Hematopoietic multipotent progenitor cell treated with erythropoietin and hydrocortisone succinate and interleukin-3 and kit ligand, for 6 days (in vitro differentiated cells): ENCODE data around the gene SPRR2B.
"Not testable (repeated sequence)": the region's sequence is repeated elsewhere in the genome, so short reads cannot be mapped to it uniquely, and the experiment has no call there.

ENCODE experiments used
- DNase-seq: peaks from one replicate; pipeline ENCODE4 v3.0.0-alpha.2; 2015

SPRR2B gene

GRCh38 chr1:153032677-153033308, 38.6 kb downstream of the SPRR2B start:
- DNase-seq, result peak; percentile 46

- no peak for DNase-seq
These were observed 39.3 kb downstream of the SPRR2B start for GRCh38 chr1:153032073-153032472.

DNA sequence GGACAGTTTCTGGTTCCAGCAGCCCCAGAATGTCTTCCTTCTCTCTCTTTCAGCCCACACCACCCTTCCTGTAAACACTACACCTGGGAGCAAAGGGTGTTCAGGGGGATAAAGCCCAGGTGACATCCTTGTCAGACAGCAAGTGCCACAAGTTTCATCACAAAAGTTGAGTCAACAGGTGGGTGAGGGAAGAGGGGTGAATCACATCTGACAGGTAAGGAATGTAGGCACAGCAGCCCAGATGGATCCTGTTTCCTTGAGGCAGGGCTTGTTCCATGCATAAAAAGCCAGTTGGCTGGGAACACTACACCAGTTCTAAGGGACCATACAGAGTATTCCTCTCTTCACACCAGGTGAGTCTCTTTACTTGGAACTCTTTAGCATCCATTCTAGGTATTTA, 40.5 kb downstream of the SPRR2B start, which contains the start of gene SPRR1B:
SPRR1B (plus strand) TSS at position 309 of the 400 bp plus-strand sequence. CDS start 1,143 bp downstream, outside the sequence.
- no peak for DNase-seq

- no peak for DNase-seq
These were observed 42.6 kb downstream of the SPRR2B start for GRCh38 chr1:153028766-153029165.

GRCh38 chr1:153025797-153026196, 45.6 kb downstream of the SPRR2B start:
- no peak for DNase-seq

DNA sequence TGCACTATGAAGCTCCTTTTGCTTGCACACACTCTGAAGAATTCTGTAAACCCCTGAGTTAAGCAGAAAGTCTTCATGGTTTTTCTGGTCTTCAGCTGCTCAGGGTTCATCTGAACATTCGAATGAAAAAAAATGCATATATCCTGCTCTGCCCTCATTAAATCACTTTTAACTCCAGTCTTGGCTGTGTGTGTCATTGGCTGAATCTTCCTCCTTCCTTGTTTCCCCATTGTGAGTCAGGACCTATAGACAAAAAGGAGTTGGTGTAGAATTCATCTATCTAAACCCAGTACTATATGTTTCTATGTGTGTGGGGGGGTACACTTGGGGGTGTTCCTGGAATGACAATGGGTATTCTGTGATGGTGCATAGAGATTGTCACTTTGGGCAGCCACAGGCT, 47.0 kb downstream of the SPRR2B start:
- DNase-seq, result no peak

- no peak for DNase-seq
These were observed 48.3 kb downstream of the SPRR2B start for GRCh38 chr1:153023109-153023508.

DNA sequence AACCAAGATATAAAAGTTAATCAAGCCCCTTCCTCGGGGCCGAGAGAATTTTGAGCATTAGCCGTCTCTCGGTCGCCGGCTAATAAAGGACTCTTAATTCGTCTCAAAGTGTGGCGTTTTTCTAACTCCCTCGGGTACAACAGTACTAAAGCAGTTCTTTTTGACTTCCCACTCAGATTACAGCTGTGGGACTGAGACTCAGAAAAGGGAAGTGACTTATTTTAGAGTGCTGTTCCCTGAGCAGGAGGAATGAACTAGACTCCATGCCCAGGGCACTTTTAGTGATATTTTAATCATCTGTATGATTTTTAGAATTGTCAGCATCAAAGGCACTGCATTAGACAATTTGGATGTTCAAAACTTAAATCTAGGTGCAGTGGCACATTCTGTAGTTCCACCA, 49.1 kb downstream of the SPRR2B start:
- peak; percentile 6 for DNase-seq

DNA sequence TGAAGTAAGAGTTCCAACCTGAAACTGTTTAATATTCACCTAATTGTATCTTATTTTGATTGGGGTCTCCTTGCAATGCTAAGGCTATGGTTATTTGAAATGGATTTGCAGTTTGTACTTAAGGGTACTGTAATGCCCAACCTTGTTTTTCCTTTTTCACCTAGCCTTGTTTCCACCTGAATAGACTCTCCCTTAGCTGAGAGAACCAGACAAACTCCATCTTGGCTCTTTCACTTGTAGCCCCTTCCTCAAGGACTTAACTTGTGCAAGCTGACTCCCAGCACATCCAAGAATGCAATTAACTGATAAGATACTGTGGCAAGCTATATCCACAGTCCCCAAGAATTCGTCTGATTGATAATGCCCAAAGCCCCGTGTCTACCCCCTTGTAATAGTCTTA, 49.6 kb downstream of the SPRR2B start:
- DNase-seq, result not testable (repeated sequence)
